Measurements from ENCODE around the gene TBX1.

DNA sequence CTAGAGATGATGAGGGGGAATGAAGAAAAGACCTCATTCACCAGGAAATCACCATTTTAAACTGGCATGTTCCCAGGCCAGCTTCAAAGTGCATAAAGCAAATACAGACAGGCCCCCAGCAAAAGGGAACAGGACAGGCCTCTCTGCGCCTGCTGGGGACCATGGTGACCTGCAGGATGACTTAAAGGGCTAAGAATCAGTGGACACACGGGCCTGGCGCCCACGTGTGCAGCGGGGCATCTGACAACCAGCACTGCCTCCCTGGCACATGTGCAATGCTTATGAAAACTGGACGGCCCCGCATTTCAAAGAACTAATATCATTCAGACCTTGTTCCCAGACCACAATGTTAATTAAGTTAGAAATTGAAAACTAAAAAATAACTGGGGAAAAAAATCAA lies 35.6 kb downstream of the TBX1 start:
- TF ChIP-seq POLR2AphosphoS5 (IDR thresholded peaks at IDR 0.05) (no peak), CTCF (IDR thresholded peaks at IDR 0.05) (no peak), EP300 (IDR thresholded peaks at IDR 0.05) (no peak)
